Fibroblast of skin of back (primary cell): Measurements from ENCODE around the gene RNU6-1.
A peak's percentile ranks its signal among the peaks of the same experiment; 100 is the strongest.

Source experiments
- DNase-seq: peaks from one replicate; pipeline ENCODE4 v3.0.0-alpha.2; 2013

RNU6-1 gene

DNA sequence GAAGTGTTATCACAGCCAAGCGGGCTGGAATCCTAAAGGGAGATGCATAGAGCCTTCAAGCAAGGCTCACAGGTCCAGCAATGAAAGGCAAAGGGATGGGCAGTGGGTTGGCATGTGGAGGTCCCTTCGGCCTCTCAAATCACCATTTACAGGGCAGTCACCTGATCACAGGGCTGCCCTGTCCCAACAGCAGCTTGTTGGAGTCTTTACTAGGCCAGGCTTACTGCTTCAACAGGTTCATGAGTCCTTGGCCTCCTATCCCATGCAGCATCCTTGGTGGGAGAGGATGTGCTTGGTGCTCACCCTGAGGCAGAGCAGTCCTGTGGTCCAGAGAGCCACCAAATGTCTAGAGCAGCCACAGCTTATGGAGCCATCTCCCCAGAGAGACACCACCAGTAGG, 38.7 kb downstream of the RNU6-1 start:
- DNase-seq: no peak

DNA sequence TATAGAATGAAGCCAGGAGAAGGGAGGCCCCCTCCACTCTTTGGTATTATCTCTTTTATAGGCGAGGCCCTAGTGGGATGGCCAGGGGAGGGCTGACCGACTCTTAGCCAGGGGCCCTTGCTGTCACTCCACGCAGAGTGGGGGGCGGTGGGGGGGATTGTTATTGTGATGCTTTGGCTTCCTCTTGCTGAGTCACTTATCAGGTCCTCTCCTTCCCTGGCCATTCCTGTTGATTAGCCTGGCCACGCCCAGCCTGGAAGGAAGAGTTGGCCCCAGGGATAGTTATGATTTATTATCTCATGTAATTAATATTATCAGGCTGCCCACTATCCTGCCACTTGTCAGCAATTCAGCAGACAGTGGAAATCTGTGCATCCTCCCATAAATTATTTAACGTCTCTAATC, 40.0 kb downstream of the RNU6-1 start:
- DNase-seq: no peak

DNA sequence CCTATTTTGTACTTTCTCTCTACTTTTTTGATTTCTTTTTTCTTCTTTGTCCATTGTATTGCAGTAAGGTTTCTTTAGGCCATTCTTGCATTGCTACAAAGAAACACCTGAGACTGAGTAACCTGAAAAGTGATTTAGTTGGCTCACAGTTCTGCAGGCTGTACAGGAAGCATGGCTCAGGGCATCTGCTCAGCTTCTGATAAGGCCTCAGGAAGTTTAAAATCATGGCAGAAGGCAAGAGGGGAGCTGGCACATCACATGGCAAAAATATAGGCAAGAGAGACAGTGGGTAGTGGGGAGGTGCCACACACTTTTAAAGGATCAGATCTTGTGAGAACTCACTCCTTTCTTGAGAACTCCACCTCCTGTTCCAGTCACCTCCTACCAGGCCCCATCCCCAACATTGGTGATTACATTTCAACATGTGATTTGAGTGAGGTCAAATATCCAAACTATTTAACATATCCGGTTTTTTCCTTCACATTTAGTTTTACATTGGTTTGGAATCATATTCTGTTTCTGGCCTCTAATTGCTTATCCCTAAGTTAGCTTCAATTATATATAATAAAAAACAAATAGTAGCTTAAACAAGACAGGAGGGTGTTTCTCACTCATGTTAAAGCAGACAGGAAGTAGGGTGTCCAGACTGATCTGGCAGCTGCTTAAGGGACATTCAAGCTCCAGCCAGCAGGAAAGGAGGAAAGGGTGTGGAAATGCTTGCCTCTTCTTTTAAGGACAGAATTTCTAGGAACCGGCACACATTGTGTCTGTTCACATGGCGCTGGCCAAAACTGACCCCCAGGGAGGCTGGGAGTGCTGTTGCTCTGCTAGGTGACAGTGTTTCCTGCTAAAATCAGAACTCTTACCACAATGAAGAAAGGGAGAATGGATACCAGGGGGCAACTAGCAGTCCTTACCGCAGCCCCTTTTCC, 43.4 kb downstream of the RNU6-1 start:
- DNase-seq: no peak

DNA sequence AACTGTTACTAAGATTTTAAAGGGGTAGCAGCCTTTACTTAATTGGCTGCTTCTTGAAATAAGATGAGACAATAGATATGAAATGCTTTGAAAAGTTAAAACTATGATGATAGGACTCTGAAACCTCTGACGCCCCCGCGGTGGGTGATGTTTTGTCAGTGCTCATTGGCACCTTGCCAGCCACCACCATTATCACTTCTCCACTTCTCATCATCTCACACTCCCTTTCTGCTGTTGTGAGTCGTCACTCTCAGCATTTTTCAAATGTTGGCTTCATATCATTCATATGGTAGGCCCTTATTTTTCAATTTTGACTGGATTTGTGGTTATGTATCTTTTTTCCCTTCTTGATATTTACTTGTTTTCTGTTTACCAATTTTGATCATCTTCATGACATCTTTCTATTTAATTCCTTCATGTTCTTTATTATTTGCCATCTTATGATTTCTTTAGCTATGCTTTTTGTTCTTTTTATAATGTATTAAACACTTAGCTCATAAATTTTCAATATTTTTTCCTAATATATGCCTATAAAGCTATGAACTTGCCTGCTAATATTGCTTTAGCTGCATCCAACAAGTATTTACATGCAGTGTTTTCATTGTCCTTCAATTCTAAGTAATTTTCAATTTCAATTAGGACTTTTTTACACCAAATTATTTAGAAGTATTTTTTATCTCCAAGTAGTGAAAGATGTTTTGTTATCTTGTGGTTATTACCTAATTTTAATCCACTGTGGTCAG, 44.8 kb downstream of the RNU6-1 start:
- no peak for DNase-seq

DNA sequence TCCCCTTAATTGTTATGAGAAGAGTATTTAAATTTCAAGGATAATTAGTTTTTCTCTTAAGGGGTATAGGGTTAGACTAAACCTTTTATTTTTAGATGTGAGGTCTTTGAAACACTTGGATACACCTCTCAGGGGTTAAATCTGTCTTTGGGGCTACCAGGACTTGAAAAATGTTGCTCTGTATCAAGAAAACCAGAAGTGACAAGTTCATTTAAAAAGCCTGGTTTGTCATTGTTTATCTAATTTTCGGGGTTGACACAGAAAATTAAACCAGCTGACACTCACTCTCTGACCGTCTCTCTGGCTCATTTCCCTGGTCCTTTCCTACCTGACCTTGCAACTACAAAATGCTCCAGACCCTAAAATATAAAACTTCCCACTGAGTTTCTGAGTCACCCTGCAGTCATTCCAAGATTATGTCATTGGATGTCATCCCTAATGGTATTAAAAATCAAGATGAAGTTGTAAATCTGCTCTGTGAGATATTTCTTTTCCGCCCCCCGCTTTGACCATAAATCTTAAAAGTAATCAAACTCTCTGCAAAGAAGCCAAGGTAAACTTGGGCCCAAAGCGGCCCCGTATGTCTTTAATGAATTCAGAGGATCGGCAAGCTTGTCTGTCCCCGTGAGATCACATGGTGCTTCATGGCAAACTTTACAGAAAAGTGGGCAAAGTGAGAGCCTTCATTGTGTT, 47.4 kb downstream of the RNU6-1 start:
- peak; percentile 13 for DNase-seq

DNA sequence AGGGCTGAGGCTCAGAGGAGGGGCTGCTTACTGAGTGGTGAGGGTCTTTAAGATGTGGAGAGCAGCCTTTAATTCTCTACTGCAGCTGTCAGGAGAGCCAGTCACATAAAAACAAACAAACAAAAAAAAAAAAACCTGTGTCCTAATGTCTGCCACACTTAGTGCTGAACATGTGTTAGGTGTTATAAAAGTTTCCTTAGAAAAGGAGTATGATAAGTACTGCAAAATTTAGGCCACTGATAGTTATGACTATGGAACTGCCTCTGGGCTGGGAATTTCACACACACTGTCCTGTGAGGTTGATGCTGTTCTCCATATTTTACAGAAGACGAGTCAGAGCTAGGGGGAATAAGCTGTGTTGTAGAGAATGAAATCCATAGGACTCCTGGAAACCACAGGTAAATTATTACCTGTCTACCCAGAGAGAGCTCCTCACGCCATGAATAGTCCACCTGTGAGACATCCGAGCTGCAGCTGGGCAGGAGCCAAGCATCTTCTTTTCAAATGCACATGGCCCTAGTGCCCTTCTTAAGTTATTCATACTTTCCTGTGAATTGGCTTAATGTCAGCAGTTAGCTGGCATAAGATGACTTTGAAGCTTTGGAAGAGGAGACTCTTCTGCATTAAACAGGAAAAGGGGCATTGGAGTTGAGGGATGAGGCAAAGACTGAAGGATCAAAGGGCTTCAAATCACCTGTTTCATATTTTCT, 49.1 kb downstream of the RNU6-1 start:
- no peak for DNase-seq
